Left lobe of liver (tissue), 2 donors: ENCODE measurements around the gene CCNO. TPM values are rescaled to one million over a fixed set of nuclear protein-coding genes. Genes with fewer than 3 reads are reported as not detected.

Experiments used
- ATAC-seq: fragments of 200-7000 bp; cut with Tn5 transposase; one replicate; pipeline ENCODE4 v1.9.1; 2020; ENCODE audit warnings: mild to moderate bottlenecking, moderate library complexity
- DNase-seq: peaks from one replicate; pipeline ENCODE4 v3.0.0-alpha.2; 2020; ENCODE audit warnings: low spot score
- total RNA-seq: library from RNA; stranded (reverse); gene quantifications from one replicate; pipeline ENCODE4 v1.2.1, GENCODE V29; 2021
- donor health status: DM: no; HTN: no; CAD: no; lungs with moderate emphysema.
- donor health status: DM: no; HTN: yes; CAD: no.

CCNO gene
- total RNA-seq = not detected

DNA sequence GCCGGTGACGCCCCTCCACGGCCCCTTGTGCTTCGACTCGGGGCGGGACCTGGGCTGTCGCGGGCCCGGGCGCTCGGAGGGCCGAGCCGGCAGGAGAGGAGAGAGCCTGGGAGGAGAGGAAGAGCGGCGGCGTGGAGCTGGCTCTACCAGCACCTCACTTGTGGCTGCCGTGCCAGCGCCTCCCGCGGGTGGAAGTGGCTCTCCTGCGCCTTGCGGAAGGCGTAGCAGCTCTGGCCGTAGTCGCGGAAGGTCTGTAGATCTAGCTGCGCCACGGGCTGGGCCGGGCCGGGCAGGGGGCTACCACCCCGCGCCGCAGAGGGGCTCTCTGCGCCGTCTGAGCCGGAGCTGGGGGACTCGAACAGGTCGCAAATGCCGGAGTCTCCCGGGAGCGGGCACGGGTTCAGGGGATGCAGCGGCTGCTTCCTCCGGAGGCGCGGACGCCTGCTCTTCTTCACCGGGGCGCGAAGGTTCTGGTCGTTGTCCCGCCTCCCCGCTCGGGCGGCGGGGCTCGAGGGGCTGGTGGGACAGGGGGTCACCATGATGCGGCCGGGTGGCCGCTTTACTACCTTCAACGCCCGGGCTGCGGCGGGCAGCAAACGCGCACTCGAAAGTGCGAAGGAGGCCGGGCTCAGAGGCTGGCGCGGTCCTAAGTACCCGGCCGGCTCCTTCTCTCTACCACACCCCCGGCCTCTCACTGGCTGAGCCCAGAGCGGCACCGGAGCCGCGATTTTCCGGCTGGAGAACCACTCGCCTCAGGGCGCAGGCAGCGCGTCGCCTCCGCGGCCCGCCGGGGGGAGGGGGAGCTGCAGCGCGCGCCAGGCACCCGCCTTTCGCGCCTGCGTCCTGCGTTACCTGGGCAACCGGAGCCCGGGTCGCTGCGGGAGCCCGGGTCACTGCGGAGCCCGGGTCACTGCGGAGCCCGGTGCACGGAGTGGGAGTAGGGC lies at the start of gene CCNO:
TSS of gene CCNO (minus strand) at position 624 of the 944 bp plus-strand sequence. CDS start at position 539, 85 bp downstream.
- ATAC-seq (peak; percentile 86), DNase-seq (peak; percentile 72)

DNA sequence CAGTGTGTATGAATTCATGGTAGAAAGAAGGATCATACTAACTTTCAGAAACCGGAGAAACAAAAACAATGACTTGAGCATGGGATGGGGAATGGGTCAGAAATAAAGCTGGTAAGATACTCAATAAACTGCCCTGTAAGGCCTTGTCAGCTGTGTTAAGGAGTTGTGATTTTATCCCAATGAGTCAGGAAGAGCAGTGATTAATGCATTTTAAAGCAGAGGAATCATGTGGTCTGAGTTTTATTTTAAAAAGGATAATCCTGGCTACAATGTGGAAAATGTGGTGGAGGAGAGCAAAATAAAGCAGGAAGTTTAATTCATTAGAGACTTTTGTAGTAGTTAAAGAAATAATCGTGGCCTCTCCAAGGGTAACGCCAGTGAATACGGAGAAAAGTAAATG lies 45.4 kb upstream of the CCNO start:
- DNase-seq = no peak
- no peak for ATAC-seq

DNA sequence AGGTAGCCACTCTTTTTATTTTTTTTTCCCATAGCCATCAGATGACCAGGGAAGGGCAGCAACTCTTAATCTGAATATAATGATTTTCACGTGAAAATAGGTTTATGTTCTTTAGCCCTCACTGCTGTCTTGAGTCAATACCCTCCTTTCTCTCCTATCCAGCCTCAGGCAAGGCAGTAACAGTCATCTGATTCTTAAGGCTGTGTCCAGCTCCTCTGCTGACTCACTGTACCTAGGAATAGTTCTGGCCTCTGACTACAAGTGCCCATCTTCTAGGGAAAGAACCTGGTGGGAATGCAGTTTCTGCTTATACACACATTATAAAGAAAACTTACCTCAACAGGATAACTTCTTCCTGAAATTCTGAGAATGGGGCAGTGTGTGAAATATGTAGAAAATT lies 43.4 kb upstream of the CCNO start:
- no peak for DNase-seq
- ATAC-seq = no peak

DNA sequence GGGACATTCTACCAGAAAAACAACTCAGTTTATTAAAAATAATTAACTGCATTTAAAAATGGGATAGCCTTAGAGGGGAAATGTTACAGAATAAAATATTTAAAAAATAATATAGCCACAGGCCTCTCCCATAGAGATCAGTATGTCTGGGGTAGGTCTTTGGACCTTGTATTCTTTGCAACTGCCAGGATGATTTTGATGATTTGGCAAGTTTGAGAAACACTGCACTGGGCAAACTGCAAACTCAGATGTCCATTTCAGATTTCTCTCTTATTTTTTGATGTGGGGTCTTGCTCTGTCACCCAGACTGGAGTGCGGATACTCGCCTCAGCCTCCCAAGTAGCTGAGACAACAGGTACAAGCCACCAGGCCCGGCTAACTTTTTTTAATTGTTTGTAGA lies 24.9 kb upstream of the CCNO start:
- no peak for DNase-seq
- peak; percentile 80 for ATAC-seq

- no peak for ATAC-seq
- DNase-seq = no peak
These were observed 21.4 kb upstream of the CCNO start for GRCh38 chr5:55254802-55255201.

DNA sequence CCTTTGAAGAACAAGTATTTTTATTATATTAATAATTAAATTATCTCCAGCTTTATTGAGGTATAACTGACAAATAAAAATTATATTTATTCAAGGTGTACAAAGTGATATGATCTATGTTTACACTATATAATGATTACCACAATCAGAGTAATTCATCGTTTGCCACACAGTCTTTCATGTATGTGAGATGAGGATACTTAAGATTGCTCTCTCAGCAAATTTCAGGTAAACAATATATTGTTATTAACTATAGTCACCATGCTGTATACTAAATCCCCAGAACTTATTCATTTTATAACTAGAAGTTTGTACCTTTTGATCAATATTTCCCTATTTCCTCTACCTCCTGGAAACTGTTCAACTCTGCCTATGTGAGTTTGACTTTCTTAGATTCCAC lies 16.7 kb upstream of the CCNO start:
- no peak for ATAC-seq
- no peak for DNase-seq

GRCh38 chr5:55241746-55242145 lies 8.3 kb upstream of the CCNO start:
- DNase-seq = no peak
- no peak for ATAC-seq

- ATAC-seq = no peak
- DNase-seq = no peak
These were observed 3.4 kb upstream of the CCNO start for GRCh38 chr5:55236800-55237199.

GRCh38 chr5:55234121-55234700 lies 803 bp upstream of the CCNO start:
- DNase-seq (no peak), ATAC-seq (peak; percentile 52)

- ATAC-seq (peak; percentile 38), DNase-seq (no peak)
These were observed 980 bp downstream of the CCNO start for GRCh38 chr5:55232271-55232984.

GRCh38 chr5:55231919-55232270 lies 1.5 kb downstream of the CCNO start:
- ATAC-seq (no peak), DNase-seq (no peak)

DNA sequence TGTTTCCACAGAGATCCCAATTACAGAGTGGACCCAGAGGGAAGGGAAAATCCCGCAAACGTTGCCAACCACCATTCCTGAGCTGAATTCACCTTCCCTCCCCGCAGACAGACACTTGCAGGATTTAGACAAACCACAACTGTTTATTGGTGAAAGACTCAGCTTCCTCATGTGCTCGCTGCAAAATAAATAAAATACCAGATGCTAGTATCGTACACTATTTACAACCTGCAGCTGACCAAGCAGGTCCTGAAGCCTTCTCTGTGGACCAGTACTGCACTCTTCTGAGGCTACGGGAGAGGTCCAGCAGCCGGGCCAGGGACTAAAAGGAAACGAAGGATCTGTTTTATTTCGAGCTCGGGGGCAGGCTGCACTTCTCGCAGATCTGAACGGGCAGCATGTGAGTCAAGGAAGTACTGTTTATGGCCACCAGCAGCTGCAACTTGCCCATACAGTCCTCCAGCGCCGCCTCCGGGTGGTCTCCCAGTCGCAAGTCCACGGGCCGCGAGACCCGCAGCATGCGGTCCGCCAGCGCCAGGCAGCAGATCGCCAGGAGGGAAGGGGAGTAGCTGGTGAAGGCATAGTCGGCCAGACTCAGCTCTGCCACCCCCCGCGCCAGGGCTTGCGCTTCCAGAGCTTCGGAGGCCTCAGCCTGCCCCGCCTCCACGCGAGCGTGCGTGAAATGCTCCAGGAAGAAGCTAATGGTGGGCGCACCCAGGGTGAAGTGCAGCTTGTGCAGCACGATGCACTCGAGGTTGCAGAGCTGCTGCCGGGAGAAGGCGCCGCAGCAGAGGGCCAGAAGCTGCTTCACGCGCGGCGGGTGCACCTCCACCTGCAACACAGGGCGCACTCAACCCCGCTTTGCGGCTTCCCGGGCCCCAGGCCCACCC lies 2.1 kb downstream of the CCNO start:
- ATAC-seq (no peak), DNase-seq (no peak)

DNA sequence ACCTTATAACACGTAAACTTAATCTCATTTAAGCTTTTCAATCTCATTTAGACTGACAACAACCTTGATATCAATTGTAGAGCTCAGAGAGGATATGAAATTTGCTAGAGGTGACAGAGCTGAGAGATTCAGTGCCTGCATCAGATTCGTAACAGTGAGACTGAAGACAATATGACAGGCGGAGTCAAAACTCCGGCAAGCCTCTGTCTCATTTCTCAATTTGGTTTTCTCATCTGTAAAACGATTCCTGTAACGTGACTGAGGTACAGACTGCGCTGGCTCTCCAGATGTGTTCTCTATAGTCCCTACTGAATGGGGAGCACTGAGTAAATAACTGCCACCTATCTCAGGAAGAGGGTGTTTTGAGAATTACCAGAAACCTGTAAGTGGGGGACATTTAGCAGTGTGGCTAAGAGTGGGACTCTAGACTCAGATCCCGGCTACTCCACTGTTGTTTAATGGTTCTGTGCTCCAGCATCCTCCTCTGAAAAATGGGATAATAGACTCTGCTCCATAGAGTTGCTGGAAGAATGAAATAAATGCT lies 3.2 kb downstream of the CCNO start:
- DNase-seq (no peak), ATAC-seq (no peak)

GRCh38 chr5:55227664-55228430 lies 5.6 kb downstream of the CCNO start:
- no peak for DNase-seq
- no peak for ATAC-seq

DNA sequence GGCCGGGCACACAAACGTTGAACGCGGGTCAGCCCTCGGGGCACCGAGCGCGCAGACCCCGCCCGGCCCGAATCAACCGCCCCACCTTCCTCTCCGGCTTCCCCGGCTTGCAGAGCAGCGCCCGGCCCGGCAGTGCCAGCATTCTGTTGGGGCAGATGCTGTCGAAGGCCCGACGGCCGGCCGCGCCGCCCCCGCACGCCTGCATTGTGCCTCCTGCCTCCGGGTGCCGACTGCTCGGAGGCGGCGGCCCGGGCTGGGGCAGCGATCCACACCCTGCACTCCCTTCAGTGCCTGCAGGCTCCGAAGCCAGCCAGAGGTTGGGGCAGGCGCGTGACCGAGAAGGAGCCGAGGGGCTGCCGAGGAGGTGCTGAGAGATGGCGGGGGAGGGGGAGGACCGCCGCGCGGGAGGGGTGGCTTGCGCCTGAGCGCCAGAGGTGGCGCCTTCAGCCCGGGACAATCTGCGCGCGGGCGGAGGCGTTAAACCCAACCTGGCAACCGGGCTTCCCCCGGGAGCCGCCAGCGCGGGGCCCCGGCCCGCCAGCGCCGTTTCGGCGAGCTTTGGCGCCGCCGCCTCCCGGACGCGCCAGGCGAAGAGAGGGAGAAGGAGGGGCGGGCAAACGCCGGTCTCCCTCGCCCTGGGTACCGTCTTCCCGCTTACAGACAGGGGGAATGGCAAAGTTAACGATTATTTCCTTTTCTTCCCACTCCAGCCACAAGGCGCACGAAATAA lies 6.3 kb downstream of the CCNO start, which contains the start of gene MCIDAS:
TSS of gene MCIDAS (minus strand) at position 382 of the 730 bp plus-strand sequence. CDS start at position 205, 177 bp downstream.
- DNase-seq (peak; percentile 49), ATAC-seq (peak; percentile 77)

- no peak for DNase-seq
- ATAC-seq = peak; percentile 62
These were observed 7.1 kb downstream of the CCNO start for GRCh38 chr5:55226027-55226933.

- DNase-seq (no peak), ATAC-seq (no peak)
These were observed 8.1 kb downstream of the CCNO start for GRCh38 chr5:55225346-55225745.

GRCh38 chr5:55223812-55224240 lies 9.6 kb downstream of the CCNO start:
- DNase-seq (no peak), ATAC-seq (no peak)
